Measurements from ENCODE around the gene GUCY2C.

GUCY2C gene

GRCh38 chr12:14601692-14602478 is 94.5 kb downstream of the GUCY2C start:
- Histone ChIP-seq H3K9me2 (replicated peaks; ENCODE audit: insufficient read depth, low read length) (no peaks in the 10 kb centered on the region), H4K20me1 (ENCODE audit: low read depth, low read length) (no peaks in the 10 kb centered on the region), H3K79me2 (ENCODE audit: insufficient read depth, low read length) (no peaks in the 10 kb centered on the region), H3K4me3 (ENCODE audit: insufficient read depth, low read length, poor library complexity, severe bottlenecking) (no peak overlapping the region), H3K27ac (ENCODE audit: low read depth, low read length) (no peak overlapping the region), H3F3A (ENCODE audit: insufficient read depth) (no peaks in the 10 kb centered on the region), H3K27me3 (ENCODE audit: low read length) (no peaks in the 10 kb centered on the region), H3K36me3 (ENCODE audit: low read length) (no peaks in the 10 kb centered on the region), H2AFZ (ENCODE audit: low read depth, low read length, severe bottlenecking) (no peak overlapping the region), H3K4me2 (ENCODE audit: low read depth, low read length, poor library complexity, severe bottlenecking) (no peak overlapping the region), H3K9ac (ENCODE audit: low read length) (no peak overlapping the region), H3K9me3 (ENCODE audit: insufficient read depth, low read length) (peaks cover 3% of the 10 kb centered on the region; the same call in 1 of the 2 replicates)
- TF ChIP-seq EZH2phosphoT487 (conservative IDR thresholded peaks at IDR 0.05; ENCODE audit: low read length) (no peak), CTCF (IDR thresholded peaks at IDR 0.05; ENCODE audit: insufficient read depth, low read length, poor library complexity, severe bottlenecking) (no peak)

- no peak for TF ChIP-seq CTCF (IDR thresholded peaks at IDR 0.05; ENCODE audit: insufficient read depth, low read length, poor library complexity, severe bottlenecking)
- no peak for TF ChIP-seq EZH2phosphoT487 (conservative IDR thresholded peaks at IDR 0.05; ENCODE audit: low read length)
- H3F3A ChIP-seq (ENCODE audit: insufficient read depth): no peaks in the 10 kb centered on the region
- no peaks in the 10 kb centered on the region for H4K20me1 ChIP-seq (ENCODE audit: low read depth, low read length)
- H3K4me3 ChIP-seq (ENCODE audit: insufficient read depth, low read length, poor library complexity, severe bottlenecking): no peak overlapping the region
- H3K9me2 ChIP-seq (replicated peaks; ENCODE audit: insufficient read depth, low read length): no peaks in the 10 kb centered on the region
- no peaks in the 10 kb centered on the region for H3K79me2 ChIP-seq (ENCODE audit: insufficient read depth, low read length)
- no peak overlapping the region for H3K9ac ChIP-seq (ENCODE audit: low read length)
- no peak overlapping the region for H3K4me2 ChIP-seq (ENCODE audit: low read depth, low read length, poor library complexity, severe bottlenecking)
- H3K9me3 ChIP-seq (ENCODE audit: insufficient read depth, low read length): no peaks in the 10 kb centered on the region
- H2AFZ ChIP-seq (ENCODE audit: low read depth, low read length, severe bottlenecking): no peak overlapping the region
- H3K27ac ChIP-seq (ENCODE audit: low read depth, low read length): no peak overlapping the region
- no peaks in the 10 kb centered on the region for H3K27me3 ChIP-seq (ENCODE audit: low read length)
- H3K36me3 ChIP-seq (ENCODE audit: low read length): no peaks in the 10 kb centered on the region
Measured at GRCh38 chr12:14597480-14597879, 98.9 kb downstream of the GUCY2C start.

- no peaks in the 10 kb centered on the region for H3K9me2 ChIP-seq (replicated peaks; ENCODE audit: insufficient read depth, low read length)
- H3K9me3 ChIP-seq (ENCODE audit: insufficient read depth, low read length): no peaks in the 10 kb centered on the region
- H2AFZ ChIP-seq (ENCODE audit: low read depth, low read length, severe bottlenecking): no peak overlapping the region
- no peaks in the 10 kb centered on the region for H3K79me2 ChIP-seq (ENCODE audit: insufficient read depth, low read length)
- H3F3A ChIP-seq (ENCODE audit: insufficient read depth): no peaks in the 10 kb centered on the region
- no peak overlapping the region for H3K27ac ChIP-seq (ENCODE audit: low read depth, low read length)
- no peak overlapping the region for H3K4me3 ChIP-seq (ENCODE audit: insufficient read depth, low read length, poor library complexity, severe bottlenecking)
- TF ChIP-seq CTCF (IDR thresholded peaks at IDR 0.05; ENCODE audit: insufficient read depth, low read length, poor library complexity, severe bottlenecking) (no peak), EZH2phosphoT487 (conservative IDR thresholded peaks at IDR 0.05; ENCODE audit: low read length) (no peak)
- H3K9ac ChIP-seq (ENCODE audit: low read length): no peak overlapping the region
- no peaks in the 10 kb centered on the region for H4K20me1 ChIP-seq (ENCODE audit: low read depth, low read length)
- H3K36me3 ChIP-seq (ENCODE audit: low read length): no peaks in the 10 kb centered on the region
- H3K4me2 ChIP-seq (ENCODE audit: low read depth, low read length, poor library complexity, severe bottlenecking): no peak overlapping the region
- H3K27me3 ChIP-seq (ENCODE audit: low read length): no peaks in the 10 kb centered on the region
Measured at GRCh38 chr12:14591719-14592118, 104.7 kb downstream of the GUCY2C start.

All from SU-DHL-6 (cell line).